NT2/D1 (cell line): Measurements from ENCODE around the gene DAPP1.

Experiments
- DNase-seq: peaks from one replicate; pipeline ENCODE4 v3.0.0-alpha.2; 2011; ENCODE audit warnings: low read depth, low spot score
- H3K27me3 ChIP-seq: 2 replicates; pipeline ENCODE4 v1.6.0; 2011; ENCODE audit warnings: mild to moderate bottlenecking; ENCODE audit not compliant: insufficient read length, insufficient read depth
- H3K36me3 ChIP-seq: 2 replicates; pipeline ENCODE4 v1.6.1; 2011; ENCODE audit warnings: mild to moderate bottlenecking, low read length, mixed read lengths; ENCODE audit not compliant: insufficient read depth, insufficient read length
- H3K4me1 ChIP-seq: 2 replicates; pipeline ENCODE4 v1.5.1; 2011; ENCODE audit not compliant: insufficient read depth, insufficient read length
- H3K4me3 ChIP-seq: 2 replicates; pipeline ENCODE4 v1.5.1; 2011; ENCODE audit warnings: low read depth; ENCODE audit not compliant: insufficient read length
- H3K9ac ChIP-seq: 2 replicates; pipeline ENCODE4 v1.6.0; 2011; ENCODE audit warnings: low read depth; ENCODE audit not compliant: insufficient read length
- H3K9me3 ChIP-seq: 2 replicates; pipeline ENCODE4 v1.5.1; 2011; ENCODE audit warnings: mild to moderate bottlenecking, low read length; ENCODE audit not compliant: insufficient read depth
- SUZ12 ChIP-seq: IDR thresholded peaks from 2 replicates; pipeline ENCODE4 v1.6.1; 2011; ENCODE audit not compliant: insufficient read length, insufficient read depth; ENCODE audit errors: extremely low read depth
- YY1 ChIP-seq: IDR thresholded peaks from 2 replicates; pipeline ENCODE4 v1.6.1; 2011; ENCODE audit not compliant: insufficient read length, insufficient read depth
- ZNF274 ChIP-seq: IDR thresholded peaks from 2 replicates; pipeline ENCODE4 v1.6.1; 2011; ENCODE audit warnings: mild to moderate bottlenecking, low read depth, low read length

Gene DAPP1

GRCh38 chr4:99832758-99833157 lies 16.1 kb downstream of the DAPP1 start:
- DNase-seq: no peak
- no peak overlapping the region for H3K9ac ChIP-seq
- H3K9me3 ChIP-seq: no peaks in the 10 kb centered on the region
- TF ChIP-seq ZNF274: no peak
- no peak for TF ChIP-seq YY1
- TF ChIP-seq SUZ12: no peak
- H3K27me3 ChIP-seq: no peaks in the 10 kb centered on the region
- no peaks in the 10 kb centered on the region for H3K4me1 ChIP-seq
- no peaks in the 10 kb centered on the region for H3K36me3 ChIP-seq
- no peak overlapping the region for H3K4me3 ChIP-seq

GRCh38 chr4:99833756-99834155 lies 17.1 kb downstream of the DAPP1 start:
- TF ChIP-seq YY1 (no peak), ZNF274 (no peak), SUZ12 (no peak)
- no peaks in the 10 kb centered on the region for H3K9me3 ChIP-seq
- H3K27me3 ChIP-seq: no peaks in the 10 kb centered on the region
- no peaks in the 10 kb centered on the region for H3K36me3 ChIP-seq
- no peak for DNase-seq
- no peaks in the 10 kb centered on the region for H3K4me1 ChIP-seq
- no peak overlapping the region for H3K4me3 ChIP-seq
- no peak overlapping the region for H3K9ac ChIP-seq

- Histone ChIP-seq H3K4me1 (no peaks in the 10 kb centered on the region), H3K9me3 (no peaks in the 10 kb centered on the region), H3K27me3 (no peaks in the 10 kb centered on the region), H3K4me3 (no peak overlapping the region), H3K9ac (no peak overlapping the region), H3K36me3 (no peaks in the 10 kb centered on the region)
- DNase-seq: no peak
- no peak for TF ChIP-seq SUZ12
Observed at GRCh38 chr4:99834569-99834968, 17.9 kb downstream of the DAPP1 start.

GRCh38 chr4:99835942-99836341 lies 19.3 kb downstream of the DAPP1 start:
- H3K9ac ChIP-seq: no peak overlapping the region
- no peak for TF ChIP-seq SUZ12
- TF ChIP-seq ZNF274: no peak
- no peak for TF ChIP-seq YY1
- H3K9me3 ChIP-seq: no peaks in the 10 kb centered on the region
- H3K27me3 ChIP-seq: no peaks in the 10 kb centered on the region
- H3K4me3 ChIP-seq: no peak overlapping the region
- no peak for DNase-seq
- no peaks in the 10 kb centered on the region for H3K4me1 ChIP-seq
- H3K36me3 ChIP-seq: no peaks in the 10 kb centered on the region

- H3K9me3 ChIP-seq: no peaks in the 10 kb centered on the region
- no peaks in the 10 kb centered on the region for H3K27me3 ChIP-seq
- H3K4me1 ChIP-seq: no peaks in the 10 kb centered on the region
- no peak for DNase-seq
- H3K9ac ChIP-seq: no peak overlapping the region
- TF ChIP-seq ZNF274 (no peak), YY1 (no peak), SUZ12 (no peak)
- H3K4me3 ChIP-seq: no peak overlapping the region
- H3K36me3 ChIP-seq: no peaks in the 10 kb centered on the region
Observed at GRCh38 chr4:99838927-99839326, 22.3 kb downstream of the DAPP1 start.

- H3K4me1 ChIP-seq: no peaks in the 10 kb centered on the region
- no peak for DNase-seq
- no peak overlapping the region for H3K4me3 ChIP-seq
- no peaks in the 10 kb centered on the region for H3K36me3 ChIP-seq
- no peak for TF ChIP-seq SUZ12
- TF ChIP-seq YY1: no peak
- TF ChIP-seq ZNF274: no peak
- no peaks in the 10 kb centered on the region for H3K9me3 ChIP-seq
- H3K9ac ChIP-seq: no peak overlapping the region
- no peaks in the 10 kb centered on the region for H3K27me3 ChIP-seq
Observed at GRCh38 chr4:99841129-99841528, 24.5 kb downstream of the DAPP1 start.

GRCh38 chr4:99843413-99843812 lies 26.8 kb downstream of the DAPP1 start:
- Histone ChIP-seq H3K4me1 (no peaks in the 10 kb centered on the region), H3K27me3 (no peaks in the 10 kb centered on the region), H3K9ac (no peak overlapping the region), H3K36me3 (no peaks in the 10 kb centered on the region), H3K9me3 (no peaks in the 10 kb centered on the region), H3K4me3 (no peak overlapping the region)
- no peak for DNase-seq
- TF ChIP-seq ZNF274: no peak
- TF ChIP-seq YY1: no peak
- TF ChIP-seq SUZ12: no peak

- no peak overlapping the region for H3K9ac ChIP-seq
Observed at GRCh38 chr4:99844048-99844447, 27.4 kb downstream of the DAPP1 start.

More at GRCh38 chr4:99844048-99844447, 27.4 kb downstream of the DAPP1 start:
- Histone ChIP-seq H3K36me3 (no peaks in the 10 kb centered on the region), H3K27me3 (no peaks in the 10 kb centered on the region), H3K4me3 (no peak overlapping the region), H3K9me3 (no peaks in the 10 kb centered on the region), H3K4me1 (no peaks in the 10 kb centered on the region)
- TF ChIP-seq SUZ12 (no peak), YY1 (no peak), ZNF274 (no peak)
- DNase-seq: no peak
